AG04449 (cell line): ENCODE measurements around the gene CCRL2.

Experiments used
- CTCF ChIA-PET: fragments of 350-600 bp; formaldehyde crosslinking; extraction: SDS; loops from one replicate; lab custom pipeline; 2021; ENCODE audit warnings: antibody characterized with exemption; lab: Yijun Ruan, JAX
- POLR2A ChIA-PET: fragments of 400-600, 350-600 bp; formaldehyde crosslinking; extraction: SDS; loops from one replicate; lab custom pipeline; 2020; ENCODE audit warnings: antibody characterized with exemption, inconsistent platforms; lab: Yijun Ruan, JAX
- DNase-seq: peaks from one replicate; pipeline ENCODE4 v3.0.0-alpha.2; 2010; ENCODE audit warnings: low read depth, low spot score
- H3K4me3 ChIP-seq: 2 replicates; pipeline ENCODE4 v1.5.1; 2011; ENCODE audit warnings: low read depth, mild to moderate bottlenecking, control low read depth, low read length
- CTCF ChIP-seq: IDR thresholded peaks from one replicate; pipeline ENCODE4 v1.5.1; 2011; ENCODE audit warnings: mild to moderate bottlenecking, moderate library complexity, low read length, control low read depth, inconsistent platforms; ENCODE audit not compliant: insufficient read depth; ENCODE audit errors: missing control alignments

CCRL2 gene

GRCh38 chr3:46416125-46416810 is 9.2 kb downstream of the CCRL2 start:
- H3K4me3 ChIP-seq: no peak overlapping the region
- CTCF ChIA-PET: interaction anchor here (1.1 to 1.2 kb wide), 3 partner anchors 9 to 71 kb away, joined by 3 to 4 read pairs (median 3); no protein-coding TSS in a partner anchor
- TF ChIP-seq CTCF: no peak
- POLR2A ChIA-PET: no interaction called here
- DNase-seq: no peak

GRCh38 chr3:46416811-46417510 is 9.9 kb downstream of the CCRL2 start:
- no peak overlapping the region for H3K4me3 ChIP-seq
- TF ChIP-seq CTCF: no peak
- POLR2A ChIA-PET: no interaction called here
- DNase-seq: no peak
- CTCF ChIA-PET: interaction anchor here (1.1 to 1.2 kb wide), 2 partner anchors 27 to 70 kb away, joined by 3 to 4 read pairs; no protein-coding TSS in a partner anchor

- POLR2A ChIA-PET: no interaction called here
- H3K4me3 ChIP-seq: no peak overlapping the region
- CTCF ChIA-PET: no interaction called here
- no peak for DNase-seq
- TF ChIP-seq CTCF: no peak
These were observed 11.0 kb downstream of the CCRL2 start for GRCh38 chr3:46417841-46418611.

- CTCF ChIA-PET: no interaction called here
- POLR2A ChIA-PET: no interaction called here
- no peak for TF ChIP-seq CTCF
- no peak for DNase-seq
- H3K4me3 ChIP-seq: no peak overlapping the region
These were observed 12.8 kb downstream of the CCRL2 start for GRCh38 chr3:46419816-46420215.

- H3K4me3 ChIP-seq: no peak overlapping the region
- POLR2A ChIA-PET: no interaction called here
- no peak for DNase-seq
- CTCF ChIA-PET: no interaction called here
- no peak for TF ChIP-seq CTCF
These were observed 13.9 kb downstream of the CCRL2 start for GRCh38 chr3:46420931-46421330.

GRCh38 chr3:46422617-46423016 is 15.6 kb downstream of the CCRL2 start:
- no peak for DNase-seq
- ChIA-PET CTCF (no interaction called here), POLR2A (no interaction called here)
- no peak for TF ChIP-seq CTCF
- no peak overlapping the region for H3K4me3 ChIP-seq
